GM19467 (cell line): Measurements from ENCODE around the gene RENBP.
"Not testable (repeated sequence)": the region's sequence is repeated elsewhere in the genome, so short reads cannot be mapped to it uniquely, and the experiment has no call there.

Experiments
- ATAC-seq: cut with Tn5 transposase; IDR thresholded peaks from one replicate; pipeline ENCODE4 v1.9.1; 2021; ENCODE audit warnings: mild to moderate bottlenecking, moderate library complexity; ENCODE audit not compliant: unreplicated experiment

The RENBP gene

DNA sequence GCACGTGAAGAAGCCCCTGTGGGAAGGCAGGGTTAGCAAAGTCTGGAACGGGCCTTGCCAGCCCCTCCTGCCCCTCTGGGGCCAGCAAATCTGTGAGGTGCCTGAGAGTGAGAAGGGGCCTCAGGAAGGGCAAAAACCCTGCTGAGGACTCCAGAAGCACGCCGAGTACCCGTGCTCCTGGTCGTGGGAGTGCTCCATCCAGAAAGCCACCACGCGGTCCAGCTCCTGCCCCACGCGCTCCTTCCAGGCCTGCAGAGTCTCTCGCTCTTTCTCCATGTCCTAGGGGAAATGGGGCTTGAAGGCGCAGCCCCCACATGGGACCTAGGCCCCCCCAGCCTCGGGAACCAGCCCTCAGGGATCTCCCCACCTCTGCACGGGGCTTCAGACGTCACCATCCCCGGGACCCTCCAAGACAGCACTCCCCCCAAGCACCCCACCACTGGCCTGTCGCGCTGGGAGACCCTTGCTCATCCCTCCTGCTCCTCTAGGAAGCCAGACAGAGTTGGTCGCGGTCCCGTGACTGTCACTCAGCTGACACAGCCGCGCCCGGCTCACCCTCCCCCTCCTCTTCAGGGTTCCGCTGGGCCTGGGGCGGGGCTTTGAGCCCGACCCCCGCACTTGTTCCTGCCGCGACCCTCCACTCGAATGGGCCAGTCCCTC lies at the start of gene RENBP:
Gene RENBP, minus strand, starts transcription at position 504 of the 660 bp plus-strand sequence. Its CDS starts 33 bp downstream, at position 471.
- ATAC-seq: no peak

DNA sequence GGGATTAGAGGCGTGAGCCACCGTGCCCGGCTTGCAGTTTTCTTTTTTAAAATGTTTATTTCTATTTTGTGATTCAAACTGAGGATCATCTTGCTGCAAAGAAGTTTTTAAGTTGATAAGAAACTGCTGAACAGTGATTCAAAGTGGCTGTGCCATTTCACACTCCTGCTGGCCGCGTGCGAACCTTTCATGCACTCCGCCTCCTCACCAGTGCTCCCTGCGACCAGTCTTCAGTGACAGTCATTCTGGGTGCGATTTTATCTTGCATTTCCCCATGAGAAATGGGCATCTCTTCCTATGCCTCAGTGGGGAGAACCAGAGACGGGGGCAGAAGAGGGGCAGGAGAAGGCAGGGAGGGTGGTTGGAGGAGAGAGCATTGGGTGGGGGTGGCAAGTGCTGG lies 49.5 kb upstream of the RENBP start:
- ATAC-seq: no peak

DNA sequence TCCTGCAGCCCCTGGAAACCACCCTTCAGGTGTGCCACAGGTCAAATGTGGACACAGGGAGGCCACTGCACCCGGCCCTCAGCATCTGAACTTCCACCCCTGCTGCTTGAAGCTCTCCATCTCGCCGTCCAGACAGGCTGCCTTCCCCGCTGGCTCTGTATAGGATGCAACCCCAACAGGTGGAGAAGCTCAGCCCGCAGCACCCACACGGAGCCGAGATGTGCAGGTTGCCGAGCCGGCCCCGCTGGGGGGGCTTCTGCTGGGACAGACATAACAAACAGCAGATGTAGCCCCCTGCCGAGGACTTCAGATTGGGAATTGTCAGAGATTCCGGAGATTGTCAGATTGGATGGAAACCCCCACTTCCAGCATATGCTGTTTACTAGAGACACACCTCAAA lies 48.6 kb upstream of the RENBP start:
- no peak for ATAC-seq

DNA sequence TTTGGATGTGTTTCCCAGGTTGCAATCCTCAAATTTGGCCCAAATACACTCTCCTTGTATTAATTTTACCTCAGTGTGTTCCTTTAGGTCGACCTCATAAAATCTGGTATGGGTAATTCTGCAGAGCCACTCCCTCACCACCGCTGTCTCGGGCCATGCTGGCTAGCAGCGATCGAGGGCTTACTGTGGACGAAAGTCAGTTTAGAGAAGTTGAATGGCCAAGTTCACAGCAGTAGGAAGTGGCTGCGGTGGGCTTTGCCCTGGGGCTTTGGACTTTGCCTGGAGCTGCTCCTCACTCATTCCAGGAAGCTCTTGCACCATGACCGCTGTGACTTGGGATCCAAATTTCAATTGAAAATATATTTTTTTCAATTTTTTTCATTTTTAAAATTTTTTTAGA lies 47.7 kb upstream of the RENBP start:
- no peak for ATAC-seq

DNA sequence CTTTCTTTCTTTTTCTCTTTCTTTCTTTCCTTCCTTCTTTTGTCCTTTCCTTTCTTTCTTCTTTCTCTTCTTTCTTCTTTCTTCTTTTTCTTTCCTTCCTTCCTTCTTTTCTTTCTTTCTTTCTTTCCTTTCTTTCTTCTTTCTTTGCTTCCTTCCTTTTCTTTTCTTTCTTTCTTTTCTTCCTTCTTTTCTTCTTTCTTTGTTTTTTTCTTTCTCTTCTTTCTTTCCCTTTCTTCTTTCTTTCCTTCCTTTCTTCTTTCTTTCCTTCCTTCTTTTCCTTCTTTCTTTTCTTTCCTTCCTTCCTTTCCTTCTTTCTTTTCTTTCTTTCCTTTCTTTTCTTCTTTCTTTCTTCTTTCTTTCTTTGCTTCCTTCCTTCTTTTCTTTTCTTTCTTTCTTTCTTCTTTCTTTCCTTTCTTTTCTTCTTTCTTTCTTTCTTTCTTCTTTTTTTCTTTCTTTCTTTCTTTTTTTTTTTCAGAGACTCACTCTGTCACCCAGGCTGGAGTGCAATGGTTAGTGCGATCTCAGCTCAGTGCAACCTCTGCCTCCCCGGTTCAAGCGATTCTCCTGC lies 46.7 kb upstream of the RENBP start:
- no peak for ATAC-seq

DNA sequence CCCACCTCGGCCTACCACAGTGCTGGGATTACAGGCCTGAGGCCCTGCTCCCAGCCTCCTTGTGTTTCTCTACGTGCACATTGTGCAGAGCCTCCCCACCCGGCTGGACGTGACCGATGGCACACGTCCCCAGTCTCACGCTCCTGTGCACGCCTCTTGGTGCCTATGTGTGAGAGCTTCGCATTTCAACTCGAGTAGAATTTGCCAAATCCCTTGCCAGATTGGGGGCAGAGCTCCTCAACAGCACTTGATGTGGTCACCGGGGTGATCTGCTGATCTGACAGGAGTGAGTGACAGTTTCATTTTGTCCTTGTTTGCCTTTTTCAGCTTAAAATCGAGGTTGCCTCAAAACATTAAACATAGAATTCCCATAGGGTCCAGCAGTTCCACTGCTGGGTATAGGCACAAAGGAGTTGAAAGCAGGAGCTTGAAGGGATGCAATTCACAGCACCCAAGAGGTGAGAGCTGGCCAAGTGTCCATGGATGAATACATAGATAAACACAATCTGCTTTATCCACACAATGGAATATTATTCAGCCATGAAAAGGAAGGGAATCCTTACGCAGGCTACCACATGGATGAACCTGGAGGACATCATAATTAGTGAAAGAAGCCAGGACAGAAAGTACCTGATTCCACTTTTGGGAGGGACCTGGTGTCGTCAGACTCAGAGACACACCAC lies 45.7 kb upstream of the RENBP start:
- ATAC-seq: no peak

DNA sequence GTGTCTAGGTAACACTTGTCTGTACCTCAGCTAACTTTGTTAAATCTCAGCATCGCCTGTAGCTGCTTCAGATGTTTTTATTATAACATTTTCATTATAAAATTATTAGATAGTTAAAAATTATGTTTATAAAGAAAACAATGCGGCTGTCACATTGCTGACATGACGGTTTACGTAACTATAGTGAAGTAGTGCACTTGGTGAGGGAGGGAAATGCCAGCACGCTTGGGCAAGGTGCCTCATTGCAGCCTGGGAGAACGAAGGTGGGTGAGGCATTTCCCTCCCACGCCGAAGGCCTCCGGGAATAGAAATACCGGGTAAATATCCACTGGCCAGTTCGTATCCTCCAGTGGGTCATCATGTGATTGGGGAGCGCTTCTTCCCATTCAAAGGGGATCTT lies 44.0 kb upstream of the RENBP start:
- no peak for ATAC-seq

DNA sequence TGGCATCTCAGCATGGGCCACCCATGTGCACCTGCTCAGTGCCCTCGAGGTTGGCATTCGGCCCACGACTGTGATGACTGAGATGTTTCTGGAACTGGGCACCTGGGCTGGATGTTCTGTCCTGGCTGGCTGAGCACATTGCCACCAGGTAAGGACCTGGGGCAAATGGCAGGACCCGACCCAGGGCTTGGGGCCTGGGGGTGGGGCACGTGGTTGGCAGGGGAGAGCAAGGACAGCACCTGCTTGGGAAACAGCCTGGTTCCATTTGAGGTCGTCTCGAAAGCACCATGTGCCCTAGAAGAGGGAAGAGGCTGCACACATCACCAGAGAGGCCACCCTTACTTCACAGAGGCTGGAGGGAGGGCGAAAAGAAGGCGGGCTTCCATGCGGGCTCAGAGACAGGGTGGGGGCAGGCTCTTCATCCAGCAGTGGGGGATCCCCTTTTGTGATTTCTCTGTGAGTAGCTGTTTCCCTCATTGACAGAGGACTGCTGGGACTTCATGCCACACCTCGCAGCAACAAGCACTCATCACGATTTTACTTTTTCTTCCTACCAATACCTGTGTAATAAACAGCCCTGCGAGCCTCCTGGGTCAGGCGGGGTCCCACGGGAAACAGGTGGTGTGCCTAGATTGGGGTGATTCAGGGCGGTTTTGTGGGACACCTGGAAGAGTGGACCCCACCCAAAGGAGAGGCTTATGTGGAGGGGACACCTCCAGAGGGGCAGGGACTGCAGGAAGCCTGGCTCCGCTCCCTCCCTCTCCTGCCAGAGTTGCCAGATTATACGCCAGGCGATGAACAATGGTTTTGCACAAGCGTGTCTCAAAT lies 40.1 kb upstream of the RENBP start:
- ATAC-seq: no peak

DNA sequence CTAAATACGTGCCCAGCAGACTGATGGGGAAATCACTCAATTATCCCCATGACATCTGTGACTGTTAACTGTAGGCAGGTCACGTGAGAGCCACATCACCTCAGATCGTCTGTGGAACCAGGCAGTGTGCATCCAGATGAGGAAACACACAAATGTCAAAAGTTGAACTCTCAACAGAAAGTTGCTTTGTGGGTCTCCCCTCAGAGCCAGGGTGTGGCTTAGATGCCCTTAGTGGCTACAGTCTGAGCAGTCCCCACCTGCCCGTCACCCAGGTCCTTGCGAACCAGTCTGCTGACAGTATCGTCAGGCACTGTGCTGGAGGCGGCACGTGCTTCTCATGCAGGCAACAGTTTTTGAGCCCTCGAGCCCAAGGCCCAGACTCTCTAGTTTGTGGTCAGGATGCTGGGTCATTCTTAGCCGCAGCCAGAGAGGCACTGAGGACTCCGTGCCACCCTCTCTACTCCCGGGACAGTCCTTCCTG lies 38.9 kb upstream of the RENBP start:
- no peak for ATAC-seq

DNA sequence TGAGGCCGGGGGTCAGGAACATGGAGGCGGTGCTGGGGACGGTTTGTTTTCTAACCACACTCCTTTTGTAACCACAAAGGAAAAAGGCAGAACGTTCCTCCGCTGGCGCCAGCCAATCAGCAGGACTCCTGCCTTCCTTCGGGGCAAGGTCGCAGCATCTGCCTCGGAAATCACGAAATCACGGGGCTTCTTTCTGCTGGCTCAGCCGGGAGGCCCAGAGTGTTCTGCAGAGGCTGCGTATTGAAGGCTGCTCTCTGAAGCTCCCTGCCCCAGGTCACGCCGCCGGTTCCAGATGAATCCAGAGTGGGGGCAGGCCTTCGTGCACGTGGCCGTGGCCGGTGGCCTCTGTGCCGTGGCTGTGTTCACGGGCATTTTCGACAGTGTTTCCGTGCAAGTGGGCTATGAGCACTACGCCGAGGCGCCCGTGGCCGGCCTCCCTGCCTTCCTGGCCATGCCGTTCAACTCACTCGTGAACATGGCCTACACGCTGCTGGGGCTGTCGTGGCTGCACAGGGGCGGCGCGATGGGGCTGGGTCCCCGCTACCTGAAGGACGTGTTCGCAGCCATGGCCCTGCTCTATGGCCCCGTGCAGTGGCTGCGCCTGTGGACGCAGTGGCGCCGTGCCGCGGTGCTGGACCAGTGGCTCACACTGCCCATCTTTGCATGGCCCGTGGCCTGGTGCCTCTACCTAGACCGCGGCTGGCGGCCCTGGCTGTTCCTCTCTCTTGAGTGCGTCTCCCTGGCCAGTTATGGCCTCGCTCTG lies 37.5 kb upstream of the RENBP start:
- ATAC-seq: no peak

DNA sequence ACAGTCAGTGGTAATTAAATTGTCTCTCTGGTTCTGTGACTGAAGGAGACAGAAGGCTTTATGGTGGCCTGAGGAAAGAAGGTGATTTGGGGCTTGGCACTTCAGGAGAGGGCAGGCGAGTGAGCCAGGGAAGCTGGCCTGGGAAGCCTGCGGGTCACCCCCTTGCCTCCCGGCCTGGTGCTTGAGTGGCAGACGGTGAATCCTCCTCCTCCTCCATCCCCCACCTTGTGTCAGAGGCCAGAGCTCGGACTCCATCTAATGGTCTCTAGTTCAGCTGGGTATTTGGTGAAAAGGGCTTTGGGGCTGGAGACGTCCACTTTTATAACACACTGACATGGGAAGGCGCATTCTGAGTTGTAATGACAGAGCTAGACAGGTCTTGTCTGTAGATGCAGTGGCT lies 36.8 kb upstream of the RENBP start:
- ATAC-seq: no peak

DNA sequence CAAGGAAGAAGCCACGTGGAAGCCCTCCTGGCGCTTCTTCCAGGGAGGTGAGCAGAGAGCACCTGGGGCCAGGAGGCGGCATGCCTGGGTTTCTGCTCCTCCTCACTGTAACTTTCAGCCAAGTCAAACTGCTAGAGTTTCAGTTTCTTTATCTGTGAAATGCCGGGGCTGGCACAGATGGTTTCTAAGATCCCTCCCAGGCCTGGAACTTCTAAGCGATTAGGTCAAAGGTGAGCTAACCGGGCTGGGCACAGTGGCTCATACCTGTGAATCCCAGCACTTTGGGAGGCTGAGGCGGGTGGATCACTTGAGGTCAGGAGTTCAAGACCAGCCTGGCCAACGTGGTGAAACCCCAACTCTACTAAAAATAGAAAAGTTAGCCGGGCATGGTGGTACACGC lies 36.0 kb upstream of the RENBP start:
- ATAC-seq: not testable (repeated sequence)

DNA sequence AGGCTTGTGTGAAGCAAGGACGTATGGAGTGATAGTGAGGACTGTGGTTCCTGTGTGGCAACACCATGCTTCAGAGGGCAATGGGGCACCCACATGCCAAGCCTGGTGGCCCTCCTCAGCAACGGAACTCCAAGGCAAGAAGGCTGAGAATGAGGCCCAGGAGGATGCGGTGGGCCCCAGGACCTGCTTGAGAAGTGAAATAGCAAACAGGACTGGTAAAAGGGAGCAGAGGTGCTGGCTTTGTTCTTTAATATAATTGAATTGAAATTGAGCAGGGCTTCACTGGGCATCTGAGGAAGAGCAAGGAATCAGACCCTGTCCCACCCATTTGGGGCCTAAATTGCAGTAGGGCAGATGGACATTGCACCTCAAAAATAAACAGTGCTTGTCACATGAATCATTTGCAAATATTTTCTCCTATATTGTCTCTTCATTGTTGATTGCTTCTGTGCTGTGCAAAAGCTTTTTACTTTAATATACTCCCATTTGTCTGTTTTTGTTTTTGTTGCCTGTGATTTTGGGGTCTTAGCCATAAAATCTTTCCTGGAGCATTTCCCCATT lies 30.4 kb upstream of the RENBP start:
- no peak for ATAC-seq

DNA sequence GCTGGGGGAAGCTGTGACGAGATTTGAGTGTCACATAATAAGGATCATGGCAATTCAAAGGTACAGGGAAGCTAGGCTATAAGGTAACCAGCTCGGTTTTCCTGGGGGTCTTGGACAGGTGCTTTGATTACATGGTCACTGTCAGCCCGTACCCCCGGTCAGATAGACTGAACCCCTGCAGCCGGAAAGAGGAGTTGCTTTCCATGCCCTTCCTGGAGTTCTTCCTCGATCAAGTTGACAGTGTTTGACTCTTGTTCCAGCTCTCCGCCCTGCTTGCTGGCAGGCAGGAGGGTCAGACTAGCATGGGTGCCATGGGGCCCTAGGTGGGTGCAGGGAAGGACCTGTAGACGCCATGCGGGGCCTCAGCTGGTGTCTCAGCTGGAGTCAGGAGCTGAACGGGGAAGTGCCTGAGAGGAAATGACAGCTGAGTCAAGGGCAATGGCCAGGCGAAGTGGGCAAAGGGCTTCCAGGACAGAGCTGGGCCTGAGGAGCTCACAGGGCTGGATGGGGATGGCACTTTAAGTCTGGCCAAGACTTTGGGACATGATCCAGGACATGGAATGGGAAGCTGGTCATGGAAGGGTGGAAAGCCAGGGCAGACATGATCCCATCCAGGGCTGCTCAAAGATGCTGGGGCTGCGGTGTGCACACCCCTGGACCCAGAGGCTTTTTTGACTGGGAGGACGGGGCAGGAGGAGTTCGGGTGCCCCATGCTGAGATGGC lies 29.7 kb upstream of the RENBP start:
- ATAC-seq: no peak

DNA sequence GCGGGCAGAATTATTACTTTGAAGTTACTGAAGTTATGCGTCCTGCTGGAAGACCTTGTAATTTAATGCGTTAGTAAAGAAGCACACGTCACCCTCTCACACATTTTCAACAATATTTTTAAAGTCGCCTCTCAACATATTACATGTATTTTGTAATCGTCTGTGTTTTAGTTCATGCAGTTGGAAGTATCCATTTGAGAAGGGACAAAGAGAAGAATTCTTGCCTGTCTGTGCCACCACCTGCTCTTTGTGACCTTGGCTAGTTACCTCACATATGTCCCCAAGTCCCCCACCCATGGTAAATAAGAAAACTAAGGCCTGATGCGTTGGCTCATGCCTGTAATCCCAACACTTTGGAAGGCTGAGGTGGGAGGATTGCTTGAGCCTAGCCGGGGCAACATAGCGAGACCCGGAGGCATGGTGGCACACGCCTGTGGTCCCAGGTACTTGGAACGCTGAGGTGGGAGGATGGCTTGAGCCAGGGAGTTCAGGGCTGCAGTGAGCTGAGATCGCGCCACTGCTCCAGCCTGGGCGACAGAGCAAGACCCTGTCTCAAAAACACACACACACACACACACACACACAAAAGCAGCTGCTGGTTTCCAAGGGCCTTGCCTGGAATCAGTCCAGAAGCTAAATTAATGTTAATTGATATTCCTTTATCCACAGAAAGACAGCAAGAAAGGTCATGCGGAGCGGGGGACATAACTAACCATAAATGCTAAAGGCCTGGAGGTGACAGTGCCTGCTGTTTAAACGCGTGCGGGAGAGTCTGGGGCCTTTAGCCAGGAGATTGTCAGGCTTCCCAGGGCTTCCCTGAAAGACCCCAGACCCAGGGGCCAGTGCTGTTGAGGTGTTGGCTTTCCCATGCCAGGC lies 28.9 kb upstream of the RENBP start:
- no peak for ATAC-seq

DNA sequence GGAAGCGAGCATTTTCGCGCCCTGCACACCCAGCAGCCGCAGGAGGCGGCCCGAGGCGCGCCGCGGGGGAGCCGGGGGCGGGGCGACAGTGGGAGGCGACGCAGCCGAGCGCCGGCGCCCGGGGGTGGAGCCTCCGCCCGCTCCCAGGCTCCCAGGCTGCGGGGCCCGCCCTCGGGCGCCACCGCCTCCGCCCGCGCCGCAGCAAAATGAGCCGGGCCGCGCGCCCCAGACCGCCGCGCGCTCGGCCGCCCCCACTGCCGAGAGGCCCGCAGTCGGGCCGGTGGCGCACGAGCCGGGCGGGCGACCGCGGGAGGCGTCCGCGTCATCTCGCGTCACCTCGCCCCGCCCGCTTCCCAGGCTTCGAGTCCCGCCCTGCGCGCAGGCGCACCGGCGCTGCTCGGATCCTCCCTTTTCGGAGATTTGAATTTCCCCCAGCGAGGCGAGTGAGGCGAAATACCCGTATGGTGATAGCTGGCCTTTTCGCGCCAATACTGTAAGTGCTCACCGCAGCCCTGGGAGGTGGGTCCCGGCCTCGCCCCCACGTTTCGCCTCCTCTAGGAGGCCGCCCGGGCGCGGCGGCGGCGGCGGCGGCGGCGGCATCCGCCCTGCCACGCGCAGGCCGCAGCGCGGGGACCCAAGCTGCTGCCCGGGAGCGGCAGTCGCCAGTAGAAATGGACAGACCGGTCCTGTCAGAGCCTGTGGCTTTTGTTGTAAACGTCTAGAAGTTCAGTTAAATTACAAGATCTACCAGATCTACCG lies 28.1 kb upstream of the RENBP start, which contains the start of gene TMEM187:
Gene TMEM187, plus strand, starts transcription at position 387 of the 759 bp plus-strand sequence. CDS start 9,309 bp downstream, outside the sequence.
- ATAC-seq: peak; percentile 41

DNA sequence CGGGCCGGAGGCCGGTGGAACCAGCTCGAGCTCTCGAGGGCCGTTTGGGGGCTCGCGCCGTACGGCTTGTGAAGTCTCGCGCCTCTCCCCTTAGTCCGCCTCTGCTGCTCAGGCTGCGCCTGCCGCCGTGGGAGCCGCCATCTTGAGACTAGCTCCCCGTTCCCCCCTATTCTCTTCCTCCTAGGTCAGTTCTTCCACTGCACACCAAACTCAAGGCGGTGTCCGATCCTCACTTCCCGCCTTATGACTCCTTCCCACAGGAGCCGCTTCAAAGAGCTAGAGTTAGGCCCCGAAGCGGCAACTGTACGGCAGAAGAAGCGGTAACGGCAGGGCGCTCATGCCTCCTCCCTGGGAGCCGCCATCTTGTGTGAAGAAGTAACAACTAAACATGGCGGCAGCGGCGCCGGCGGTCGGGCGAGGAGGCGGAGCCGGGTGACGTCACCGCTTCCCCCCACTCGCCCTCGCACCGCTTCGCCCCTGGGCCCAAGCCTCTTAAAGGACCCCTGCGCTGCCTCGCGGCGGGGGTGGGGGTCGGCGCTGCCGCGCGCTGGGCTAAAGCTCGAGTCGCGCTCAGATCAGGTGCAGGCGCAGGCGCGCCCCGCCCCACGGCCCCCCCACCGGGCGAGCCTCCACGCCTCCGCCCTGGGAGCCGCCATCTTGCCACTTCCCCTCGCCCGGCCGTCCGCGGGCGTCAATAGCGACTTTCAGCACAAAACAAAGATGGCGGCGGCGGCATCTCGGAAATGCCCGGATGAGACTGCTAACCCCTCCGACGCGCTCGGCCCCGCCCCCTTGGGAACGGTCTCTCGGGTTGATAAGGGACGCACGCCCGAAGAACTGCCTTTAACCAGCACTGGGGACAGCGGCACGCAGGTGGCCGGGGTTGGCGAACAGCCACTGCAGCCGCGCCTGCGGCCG lies 27.3 kb upstream of the RENBP start, which contains the start of gene HCFC1:
Gene HCFC1, minus strand, starts transcription at position 369 of the 918 bp plus-strand sequence. CDS start 978 bp downstream, outside the sequence.
- peak; percentile 35 for ATAC-seq
